Astrocyte of the cerebellum (primary cell): ENCODE results near the gene UXS1.

ENCODE experiments used
- DNase-seq: peaks from one replicate; pipeline ENCODE4 v3.0.0-alpha.2; 2011; ENCODE audit warnings: low read depth
- H3K4me3 ChIP-seq: 2 replicates; pipeline ENCODE4 v1.5.1; 2011; ENCODE audit warnings: mild to moderate bottlenecking, low read depth, low read length, moderate library complexity
- CTCF ChIP-seq: IDR thresholded peaks from 2 replicates; pipeline ENCODE4 v1.5.1; 2012; ENCODE audit warnings: low read length, low read depth, moderate library complexity, mild to moderate bottlenecking; ENCODE audit errors: missing control alignments
- in situ Hi-C: cut with HindIII; loops from 2 replicates; pipeline ENCODE4 v1.10.0; 2017; ENCODE audit warnings: low sequenced_read_pairs

Gene UXS1

DNA sequence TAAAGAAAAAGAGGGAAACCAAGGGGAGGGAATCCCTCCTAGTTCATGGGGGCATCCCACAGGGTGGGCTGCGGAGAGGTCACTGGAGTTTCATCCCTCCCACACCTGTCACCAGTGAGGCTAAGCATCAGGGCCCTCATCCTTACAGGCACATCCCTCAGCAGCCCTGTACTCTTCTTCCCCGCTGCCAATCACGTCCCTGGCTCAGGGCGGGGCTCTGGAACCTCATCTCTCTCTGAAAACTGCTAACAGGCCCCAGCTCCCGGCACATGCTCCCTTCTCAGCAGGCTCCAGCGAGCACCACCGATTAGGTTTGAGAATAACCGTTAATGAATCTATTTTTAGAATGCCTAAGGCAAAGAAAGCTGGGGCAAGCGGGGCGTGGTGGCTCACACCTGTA is 13.0 kb downstream of the UXS1 start:
- H3K4me3 ChIP-seq = no peak overlapping the region
- TF ChIP-seq CTCF = no peak
- in situ Hi-C loops = no loop called here
- DNase-seq = no peak

DNA sequence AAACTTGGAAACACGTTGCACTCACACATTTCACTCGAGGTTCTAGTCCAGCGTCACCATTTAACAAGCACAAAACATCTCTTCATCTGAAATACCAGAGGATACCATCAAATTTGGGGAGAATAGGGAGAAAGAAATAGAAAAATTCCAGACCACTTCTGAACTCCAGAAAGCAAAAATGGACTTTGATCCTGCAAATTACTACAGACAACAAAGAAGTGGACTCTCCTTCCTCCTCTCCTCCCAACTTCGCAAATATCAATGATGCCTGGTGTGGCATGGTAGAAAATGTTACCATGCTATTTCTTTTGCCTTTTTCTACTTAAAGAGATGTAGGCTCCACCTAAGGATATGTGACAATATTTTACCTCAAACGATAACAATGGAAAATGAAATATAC is 13.5 kb downstream of the UXS1 start:
- TF ChIP-seq CTCF = no peak
- no peak overlapping the region for H3K4me3 ChIP-seq
- DNase-seq = no peak
- in situ Hi-C loops = no loop called here

DNA sequence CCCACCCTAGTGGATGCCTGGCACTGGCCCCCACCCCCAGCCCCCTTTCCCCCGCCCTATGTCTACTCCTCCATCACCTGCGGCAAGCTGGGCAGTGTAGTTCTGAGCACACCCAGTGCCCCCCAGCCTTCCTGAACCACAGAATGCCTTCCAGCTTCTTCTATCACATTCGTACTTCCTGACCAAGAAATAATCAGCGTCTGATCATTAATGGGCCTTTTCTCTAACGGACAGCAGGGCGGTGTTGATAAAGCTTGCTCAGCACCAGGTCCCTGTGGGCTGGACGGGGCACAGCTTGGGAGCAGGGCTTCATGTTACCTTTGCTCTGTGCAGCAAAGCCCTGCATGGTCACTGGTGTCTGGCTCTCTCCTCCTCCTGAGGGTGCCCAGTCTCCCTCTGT is 15.4 kb downstream of the UXS1 start:
- in situ Hi-C loops = no loop called here

GRCh38 chr2:106177581-106177980 is 16.5 kb downstream of the UXS1 start:
- in situ Hi-C loops = no loop called here
- no peak overlapping the region for H3K4me3 ChIP-seq
- no peak for DNase-seq
- TF ChIP-seq CTCF = no peak

More for the DNA sequence above, 15.4 kb downstream of the UXS1 start:
- no peak for DNase-seq
- TF ChIP-seq CTCF = no peak
- H3K4me3 ChIP-seq = no peak overlapping the region

GRCh38 chr2:106176446-106177099 is 17.5 kb downstream of the UXS1 start:
- H3K4me3 ChIP-seq = no peak overlapping the region
- DNase-seq = no peak
- TF ChIP-seq CTCF = no peak
- in situ Hi-C loops = no loop called here

GRCh38 chr2:106175086-106175850 is 18.8 kb downstream of the UXS1 start:
- TF ChIP-seq CTCF = no peak
- in situ Hi-C loops = no loop called here
- no peak overlapping the region for H3K4me3 ChIP-seq
- no peak for DNase-seq
